Muscle of leg (tissue), 11 donors: ENCODE measurements around the gene UFSP1. TPM values are rescaled to one million over a fixed set of nuclear protein-coding genes. Genes with fewer than 3 reads are reported as not detected.

ENCODE experiments used
- DNase-seq: peaks from one replicate; pipeline ENCODE4 v3.0.0; 2013
- H3K27ac ChIP-seq: one replicate; pipeline ENCODE4 v1.5.1; 2013; ENCODE audit warnings: mild to moderate bottlenecking, low read length, control low read depth
- H3K27me3 ChIP-seq: one replicate; pipeline ENCODE4 v1.6.1; 2013; ENCODE audit warnings: low read length; ENCODE audit not compliant: control insufficient read depth, insufficient read depth
- H3K36me3 ChIP-seq: one replicate; pipeline ENCODE4 v1.6.1; 2013; ENCODE audit warnings: low read length; ENCODE audit not compliant: control insufficient read depth, insufficient read depth
- H3K4me1 ChIP-seq: one replicate; pipeline ENCODE4 v1.6.1; 2013; ENCODE audit warnings: low read length; ENCODE audit not compliant: control insufficient read depth, insufficient read depth
- H3K4me3 ChIP-seq: one replicate; pipeline ENCODE4 v1.5.1; 2013; ENCODE audit warnings: low read length, control low read depth
- H3K9me3 ChIP-seq: replicated peaks from 2 replicates; pipeline ENCODE4 v1.6.1; 2013; ENCODE audit warnings: low read depth, low read length; ENCODE audit not compliant: control insufficient read depth
- WGBS: methylation state at CpG from one replicate; pipeline ENCODE4 v1.1.5; 2013; ENCODE audit warnings: missing lambda C conversion rate; ENCODE audit not compliant: insufficient coverage; 5-methylcytosine and 5-hydroxymethylcytosine counted together
- polyA plus RNA-seq, 8 donors: library from polyadenylated mRNA; unstranded; fragments of 120-200 nt; gene quantifications; one replicate each; pipeline versions ENCODE4 v1.2.1 to v1.2.3, GENCODE V29; 2013; ENCODE audit warnings: inconsistent platforms in 1 of 8, low replicate concordance in 1 of 8; ENCODE audit not compliant: insufficient read length in 8 of 8, insufficient read depth in 1 of 8
- total RNA-seq: library from RNA; stranded (reverse); fragments of 120-200 nt; gene quantifications from one replicate; pipeline ENCODE4 v1.2.4, GENCODE V29; 2013

Gene UFSP1
- total and polyA plus RNA-seq, 9 donors = 2.3 to 3.8 (median 2.7) TPM

DNA sequence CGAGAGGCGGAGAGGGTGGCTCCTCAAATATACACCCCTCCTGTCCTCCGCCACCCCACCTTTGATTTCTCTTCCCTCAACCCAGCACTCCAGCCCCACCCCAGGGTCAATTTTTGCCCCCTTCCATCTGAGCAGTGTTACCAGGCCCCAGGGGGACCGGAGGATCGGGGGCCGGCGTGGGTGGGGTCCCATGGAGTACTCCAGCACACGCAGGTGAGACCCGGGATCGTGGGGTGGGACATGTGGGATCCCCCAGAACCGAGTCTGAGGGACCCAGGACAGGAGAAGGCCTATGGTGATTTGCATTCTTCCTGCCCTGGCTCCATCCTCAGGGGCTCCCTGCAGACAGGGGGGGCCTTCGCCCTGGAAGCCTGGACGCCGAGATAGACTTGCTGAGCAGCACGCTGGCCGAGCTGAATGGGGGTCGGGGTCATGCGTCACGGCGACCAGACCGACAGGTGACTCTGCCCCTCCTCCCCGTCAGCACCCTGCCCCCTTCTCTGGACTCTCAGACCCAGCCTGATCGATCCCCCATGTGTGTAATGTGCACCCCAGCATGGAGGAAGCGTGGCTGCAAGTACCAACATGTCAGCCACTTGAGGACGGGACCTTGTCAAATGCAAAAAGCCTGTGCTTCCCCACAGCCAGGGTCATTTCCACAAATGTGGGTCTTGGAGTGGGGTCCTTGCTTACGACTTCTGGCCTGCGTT lies 21.6 kb downstream of the UFSP1 start:
- WGBS = 3% methylated on average over 24 of the region's 27 CpGs

GRCh38 chr7:100867040-100867775 lies 22.3 kb downstream of the UFSP1 start, which contains the start of gene TRIP6:
Gene TRIP6 (plus strand): TSS chr7:100867387. CDS start chr7:100867498, 111 bp downstream.
- Histone ChIP-seq H3K27me3 (no peaks in the 10 kb centered on the region), H3K27ac (peak within 1 kb of the TSS; percentile 91), H3K36me3 (peaks cover 47% of the 10 kb centered on the region), H3K4me1 (peaks cover 43% of the 10 kb centered on the region), H3K9me3 (no peaks in the 10 kb centered on the region), H3K4me3 (peak within 1 kb of the TSS; percentile 96)
- 2% methylated on average over 16 of the region's 42 CpGs for WGBS
- peak; percentile 97 for DNase-seq

More for the DNA sequence above, 21.6 kb downstream of the UFSP1 start:
- no peak for DNase-seq
- peak overlapping the region; percentile 96 for H3K4me3 ChIP-seq
- no peaks in the 10 kb centered on the region for H3K9me3 ChIP-seq
- peaks cover 47% of the 10 kb centered on the region for H3K36me3 ChIP-seq
- H3K27me3 ChIP-seq = no peaks in the 10 kb centered on the region
- H3K27ac ChIP-seq = peak overlapping the region; percentile 91
- peaks cover 43% of the 10 kb centered on the region for H3K4me1 ChIP-seq

DNA sequence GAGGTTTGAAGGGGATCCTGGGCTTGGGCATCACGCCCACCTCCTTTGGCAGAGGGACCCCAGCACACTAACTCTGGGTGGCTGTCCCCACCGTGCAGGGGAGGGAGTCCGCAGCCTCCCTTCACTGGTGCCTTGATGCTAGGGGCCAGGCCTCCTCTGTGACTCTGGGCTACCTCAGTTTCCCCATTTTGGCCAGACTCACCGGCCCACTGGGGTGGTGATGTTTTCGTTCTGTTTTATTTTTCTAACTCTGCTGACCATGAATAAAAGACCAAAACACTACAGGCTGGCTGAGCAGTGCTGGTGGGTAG lies 22.8 kb downstream of the UFSP1 start:
- DNase-seq = no peak
- peaks cover 50% of the 10 kb centered on the region for H3K36me3 ChIP-seq
- H3K9me3 ChIP-seq = no peaks in the 10 kb centered on the region
- peak overlapping the region; percentile 91 for H3K27ac ChIP-seq
- 53% methylated on average over 2 of the region's 5 CpGs for WGBS
- H3K27me3 ChIP-seq = no peaks in the 10 kb centered on the region
- H3K4me1 ChIP-seq = peaks cover 43% of the 10 kb centered on the region
- peak overlapping the region; percentile 96 for H3K4me3 ChIP-seq

- H3K4me1 ChIP-seq = peaks cover 43% of the 10 kb centered on the region
These were observed 23.4 kb downstream of the UFSP1 start for GRCh38 chr7:100865938-100866728.

GRCh38 chr7:100865372-100865911 lies 24.1 kb downstream of the UFSP1 start:
- peaks cover 43% of the 10 kb centered on the region for H3K4me1 ChIP-seq
- H3K27me3 ChIP-seq = no peaks in the 10 kb centered on the region
- DNase-seq = peak; percentile 53
- no peaks in the 10 kb centered on the region for H3K9me3 ChIP-seq
- WGBS = 65% methylated on average over 14 of the region's 17 CpGs
- peak overlapping the region; percentile 91 for H3K27ac ChIP-seq
- H3K4me3 ChIP-seq = no peak overlapping the region
- H3K36me3 ChIP-seq = peaks cover 50% of the 10 kb centered on the region

More at GRCh38 chr7:100865938-100866728, 23.4 kb downstream of the UFSP1 start:
- DNase-seq = peak; percentile 84
- Histone ChIP-seq H3K9me3 (no peaks in the 10 kb centered on the region), H3K4me3 (peak overlapping the region; percentile 96), H3K36me3 (peaks cover 50% of the 10 kb centered on the region), H3K27ac (peak overlapping the region; percentile 91), H3K27me3 (no peaks in the 10 kb centered on the region)
- 63% methylated on average over 25 of the region's 46 CpGs for WGBS

DNA sequence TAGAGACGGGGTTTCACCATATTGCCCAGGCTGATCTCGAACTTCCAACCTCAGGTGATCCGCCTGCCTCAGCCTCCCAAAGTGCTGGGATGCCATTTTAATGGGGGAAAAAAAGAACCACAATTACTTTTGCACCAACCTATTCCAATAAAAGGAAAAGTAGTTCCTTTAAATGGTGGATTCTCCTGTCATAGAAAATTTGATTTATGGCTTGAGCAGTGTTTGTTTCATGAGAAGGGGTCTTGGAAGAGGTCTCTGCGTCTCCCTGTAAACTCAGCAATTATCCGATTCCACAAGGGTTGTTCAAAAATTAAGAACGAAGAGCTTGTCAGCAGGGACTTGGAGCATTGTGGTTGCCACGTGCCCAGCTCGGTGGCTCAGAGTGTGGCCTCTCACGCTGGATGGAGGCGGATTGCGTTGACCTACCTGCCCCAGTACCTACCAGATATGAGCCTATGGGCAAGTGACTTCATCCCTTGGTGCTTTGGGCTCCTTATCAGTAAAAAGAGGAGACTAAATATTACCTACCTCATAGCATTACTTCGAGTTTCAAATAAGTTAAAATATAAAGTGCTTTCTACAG lies 25.2 kb downstream of the UFSP1 start:
- 91% methylated on average over 7 of the region's 12 CpGs for WGBS
- DNase-seq = no peak
- Histone ChIP-seq H3K9me3 (no peaks in the 10 kb centered on the region), H3K4me1 (peaks cover 43% of the 10 kb centered on the region), H3K27me3 (no peaks in the 10 kb centered on the region), H3K4me3 (no peak overlapping the region), H3K27ac (no peak overlapping the region), H3K36me3 (peaks cover 52% of the 10 kb centered on the region)

DNA sequence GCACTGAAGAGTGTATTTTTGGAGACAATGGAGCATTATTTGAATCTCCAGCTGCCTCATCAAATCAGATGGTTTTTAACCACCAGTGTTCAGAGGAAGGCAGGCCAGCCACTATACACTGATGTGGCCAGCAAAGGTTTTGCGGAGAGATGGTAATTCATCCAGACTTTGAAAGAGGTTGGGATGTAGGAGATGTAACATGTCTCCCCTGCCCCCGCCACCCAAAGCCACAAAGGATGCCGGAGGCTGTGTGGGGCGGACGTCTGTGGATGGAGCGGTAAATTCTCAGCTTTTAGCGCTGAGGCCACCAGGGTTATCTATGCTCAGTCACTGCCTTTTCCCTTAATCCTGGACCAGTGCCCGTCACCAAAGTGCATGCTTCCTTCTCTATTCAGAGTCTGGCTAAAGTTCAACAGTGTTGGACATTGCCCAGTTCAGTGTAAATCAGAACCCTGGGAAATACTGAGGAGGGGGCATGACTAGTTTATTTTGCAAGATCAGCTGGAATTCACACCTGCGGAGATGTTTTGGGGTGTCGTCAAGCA lies 26.0 kb downstream of the UFSP1 start:
- DNase-seq = no peak
- no peak overlapping the region for H3K4me3 ChIP-seq
- peaks cover 50% of the 10 kb centered on the region for H3K36me3 ChIP-seq
- peak overlapping the region; percentile 35 for H3K27ac ChIP-seq
- H3K4me1 ChIP-seq = peaks cover 36% of the 10 kb centered on the region
- WGBS = 89% methylated on average over 8 of the region's 10 CpGs
- no peaks in the 10 kb centered on the region for H3K9me3 ChIP-seq
- no peaks in the 10 kb centered on the region for H3K27me3 ChIP-seq

- H3K27ac ChIP-seq = no peak overlapping the region
- no peaks in the 10 kb centered on the region for H3K27me3 ChIP-seq
- peaks cover 51% of the 10 kb centered on the region for H3K36me3 ChIP-seq
- no peaks in the 10 kb centered on the region for H3K9me3 ChIP-seq
- H3K4me3 ChIP-seq = no peak overlapping the region
- peaks cover 18% of the 10 kb centered on the region for H3K4me1 ChIP-seq
- 95% methylated on average over 4 of the region's 14 CpGs for whole genome bisulfite sequencing
- no peak for DNase-seq
These were observed 27.9 kb downstream of the UFSP1 start for GRCh38 chr7:100861616-100861985.

- H3K27ac ChIP-seq = no peak overlapping the region
These were observed 28.6 kb downstream of the UFSP1 start for GRCh38 chr7:100860702-100861615.

More at GRCh38 chr7:100860702-100861615, 28.6 kb downstream of the UFSP1 start:
- no peaks in the 10 kb centered on the region for H3K27me3 ChIP-seq
- no peaks in the 10 kb centered on the region for H3K9me3 ChIP-seq
- H3K4me1 ChIP-seq = peaks cover 12% of the 10 kb centered on the region
- DNase-seq = no peak
- peaks cover 51% of the 10 kb centered on the region for H3K36me3 ChIP-seq
- H3K4me3 ChIP-seq = no peak overlapping the region
- WGBS = 88% methylated on average over 7 of the region's 18 CpGs
